DMS79 treated with DMSO at 0.1 percent for 48 hours (cell line): Measurements from ENCODE around the gene SPECC1.
"Not testable (repeated sequence)": the region's sequence is repeated elsewhere in the genome, so short reads cannot be mapped to it uniquely, and the experiment has no call there.

Experiments used
- DNase-seq: peaks from one replicate; lab custom pipeline; 2025; lab: John Stamatoyannopoulos, UW

SPECC1 gene

GRCh38 chr17:20128036-20128667 lies 119.0 kb downstream of the SPECC1 start:
- no peak for DNase-seq

GRCh38 chr17:20133517-20133916 lies 124.4 kb downstream of the SPECC1 start:
- DNase-seq: no peak

- no peak for DNase-seq
Observed at GRCh38 chr17:20141198-20141972, 132.2 kb downstream of the SPECC1 start.

- DNase-seq: no peak
Observed at GRCh38 chr17:20142268-20142667, 133.1 kb downstream of the SPECC1 start.

GRCh38 chr17:20143740-20144139 lies 134.6 kb downstream of the SPECC1 start:
- no peak for DNase-seq

- no peak for DNase-seq
Observed at GRCh38 chr17:20145567-20145966, 136.4 kb downstream of the SPECC1 start.

- DNase-seq: no peak
Observed at GRCh38 chr17:20149251-20149650, 140.1 kb downstream of the SPECC1 start.

- DNase-seq: no peak
Observed at GRCh38 chr17:20151174-20151573, 142.0 kb downstream of the SPECC1 start.

- no peak for DNase-seq
Observed at GRCh38 chr17:20153231-20153630, 144.1 kb downstream of the SPECC1 start.

GRCh38 chr17:20154286-20155000 lies 145.3 kb downstream of the SPECC1 start:
- no peak for DNase-seq

GRCh38 chr17:20155258-20156195 lies 146.4 kb downstream of the SPECC1 start:
- peak; percentile 71 for DNase-seq

GRCh38 chr17:20156196-20157000 lies 147.2 kb downstream of the SPECC1 start:
- peak; percentile 1 for DNase-seq

GRCh38 chr17:20157001-20157310 lies 147.8 kb downstream of the SPECC1 start:
- DNase-seq: no peak

- DNase-seq: no peak
Observed at GRCh38 chr17:20158580-20158979, 149.4 kb downstream of the SPECC1 start.

GRCh38 chr17:20159406-20160069 lies 150.4 kb downstream of the SPECC1 start:
- DNase-seq: no peak

- not testable (repeated sequence) for DNase-seq
Observed at GRCh38 chr17:20165516-20165915, 156.4 kb downstream of the SPECC1 start.

GRCh38 chr17:20170085-20170484 lies 160.9 kb downstream of the SPECC1 start:
- no peak for DNase-seq

GRCh38 chr17:20171741-20172365 lies 162.7 kb downstream of the SPECC1 start:
- no peak for DNase-seq

- no peak for DNase-seq
Observed at GRCh38 chr17:20172376-20172775, 163.2 kb downstream of the SPECC1 start.

- no peak for DNase-seq
Observed at GRCh38 chr17:20173091-20173490, 163.9 kb downstream of the SPECC1 start.
